Measurements from ENCODE around the gene HBQ1. TPM values are rescaled to one million over a fixed set of nuclear protein-coding genes. Genes with fewer than 3 reads are reported as not detected.

Gene HBQ1
- total and polyA plus RNA-seq, 2 of the 4 experiments (the other 2 are of a cell fraction): 0.92 TPM; not detected in 1

- peaks cover 19% of the 10 kb centered on the region for H4K20me1 ChIP-seq (ENCODE audit: insufficient read depth, low read length)
- no peak for DNase-seq
- in situ Hi-C loops (cut with MboI; ENCODE audit: low sequenced_read_pairs): no loop called here
Measured at GRCh38 chr16:188674-189073, 8.4 kb downstream of the HBQ1 start.

More at GRCh38 chr16:188674-189073, 8.4 kb downstream of the HBQ1 start:
- Histone ChIP-seq H3K4me1 (ENCODE audit: control insufficient read depth, insufficient read depth, low read length) (no peaks in the 10 kb centered on the region), H3K27me3 (ENCODE audit: control insufficient read depth, insufficient read depth, low read length) (no peaks in the 10 kb centered on the region), H3K4me2 (ENCODE audit: low read depth, low read length) (no peak overlapping the region), H4K5ac (ENCODE audit: low read depth, low read length) (no peak overlapping the region), H4K8ac (ENCODE audit: low read depth in 2 of 2, low read length in 2 of 2) (no peak overlapping the region), H4K91ac (ENCODE audit: insufficient read depth, low read depth, low read length) (no peak overlapping the region), H2AK9ac (replicated peaks; ENCODE audit: low read depth, low read length, poor library complexity) (no peak overlapping the region), H2BK5ac (ENCODE audit: low read depth, low read length, poor library complexity, severe bottlenecking) (no peak overlapping the region), H3K56ac (ENCODE audit: extremely low read depth, insufficient read depth, low read length) (no peak overlapping the region), H2BK20ac (ENCODE audit: low read depth, low read length) (no peak overlapping the region), H2BK120ac (ENCODE audit: low read depth, low read length) (no peak overlapping the region), H3K36me3 (ENCODE audit: control insufficient read depth, insufficient read depth, low read length) (peaks cover 62% of the 10 kb centered on the region), H3K9me1 (ENCODE audit: insufficient read depth, low read length) (no peaks in the 10 kb centered on the region; the same call in 1 of the 2 replicates), H2AFZ (replicated peaks; ENCODE audit: low read length, poor library complexity) (no peak overlapping the region), H3K18ac (ENCODE audit: low read depth, low read length) (no peak overlapping the region), H3K27ac (ENCODE audit: insufficient read depth, low read length) (no peak overlapping the region), H2BK15ac (ENCODE audit: low read depth, low read length) (no peak overlapping the region), H3K4me3 (ENCODE audit: insufficient read depth, low read depth, low read length) (no peak overlapping the region), H3K14ac (replicated peaks; ENCODE audit: low read depth, low read length) (no peak overlapping the region), H2AK5ac (ENCODE audit: low read depth, low read length) (no peak overlapping the region), H3K4ac (ENCODE audit: low read depth, low read length) (no peak overlapping the region), H3K79me1 (ENCODE audit: low read depth in 1 of 2, low read length in 2 of 2) (peaks cover 4 to 32% of the 10 kb centered on the region in 2 experiments), H3K9ac (ENCODE audit: low read depth, low read length) (no peak overlapping the region), H3K23ac (ENCODE audit: low read depth, low read length) (no peak overlapping the region), H3K9me3 (ENCODE audit: control insufficient read depth, insufficient read depth, low read length) (no peaks in the 10 kb centered on the region)
- CTCF ChIA-PET: interaction anchor here (0.7 kb wide), 1 partner anchor 91 kb away, joined by 3 read pairs; no protein-coding TSS in a partner anchor
- no CpG with 5 or more reads among the region's 8 CpGs for WGBS, 2 experiments (ENCODE audit: extremely low coverage in 2 of 2, insufficient read length in 1 of 2)
- no peak for TF ChIP-seq SMC3 (IDR thresholded peaks at IDR 0.05; ENCODE audit: low read depth, low read length)
- no peak for TF ChIP-seq RCOR1 (IDR thresholded peaks at IDR 0.05; ENCODE audit: insufficient replicate concordance, low read length)
- no peak for TF ChIP-seq CTCF (conservative IDR thresholded peaks at IDR 0.05; ENCODE audit: low read depth, low read length)
- no peak for TF ChIP-seq MXI1 (IDR thresholded peaks at IDR 0.05; ENCODE audit: borderline replicate concordance, low read depth, low read length)
- TF ChIP-seq MAZ (IDR thresholded peaks at IDR 0.05; ENCODE audit: borderline replicate concordance, low read depth, low read length): no peak
- no peak for TF ChIP-seq MAFK (IDR thresholded peaks at IDR 0.05; ENCODE audit: low read depth, low read length)
- TF ChIP-seq FOS (IDR thresholded peaks at IDR 0.05; ENCODE audit: low read depth, low read length): no peak
- TF ChIP-seq CEBPB (IDR thresholded peaks at IDR 0.05; ENCODE audit: low read depth, low read length): no peak
- TF ChIP-seq RAD21 (IDR thresholded peaks at IDR 0.05; ENCODE audit: low read length): no peak
- no TSS peak for BruUV-seq (replicated peaks)
- intact Hi-C loops (cut with micrococcal nuclease) (no loop called here), dilution Hi-C loops (cut with HindIII; ENCODE audit: low sequenced_read_pairs, unreplicated experiment) (no loop called here)
- POLR2A ChIA-PET (ENCODE audit: unreplicated experiment): no interaction called here
- ATAC-seq (ENCODE audit: low read depth): no peak

Measured in IMR-90 (cell line).